HEK293 (cell line): ENCODE measurements around the gene LAMA4.

Experiments used
- CTCF ChIA-PET: fragments of 350-600 bp; formaldehyde crosslinking; extraction: SDS; loops from one replicate; lab custom pipeline; 2021; ENCODE audit warnings: antibody characterized with exemption; lab: Yijun Ruan, JAX
- POLR2A ChIA-PET: fragments of 300-600 bp; formaldehyde crosslinking; extraction: SDS; loops from one replicate; lab custom pipeline; 2020; ENCODE audit warnings: antibody characterized with exemption, inconsistent platforms; lab: Yijun Ruan, JAX
- H3K27ac ChIP-seq: fragments of 200-500 bp; sonication (Bioruptor generic); 2 replicates; pipeline ENCODE4 v1.5.1; 2014; ENCODE audit warnings: low read depth, low read length, control low read depth, inconsistent platforms; ENCODE audit errors: extremely low read depth
- H3K36me3 ChIP-seq, 2 experiments: fragments of 200-500 bp in 1 of 2; sonication (Bioruptor generic) in 1 of 2; 1 replicate in 1 of 2; 2 replicates in 1 of 2; pipeline ENCODE4 v1.5.1; 2014 to 2017; ENCODE audit warnings: inconsistent platforms in 2 of 2, low read length in 2 of 2; ENCODE audit not compliant: control insufficient read depth in 2 of 2, insufficient read depth in 1 of 2
- H3K4me1 ChIP-seq: fragments of 200-500 bp; sonication (Bioruptor generic); 2 replicates; pipeline ENCODE4 v1.5.1; 2014; ENCODE audit warnings: mild to moderate bottlenecking, low read length, inconsistent platforms; ENCODE audit not compliant: control insufficient read depth, insufficient read depth
- H3K4me3 ChIP-seq: 2 replicates; pipeline ENCODE4 v1.5.1; 2011; ENCODE audit warnings: low read depth, mild to moderate bottlenecking, control low read depth, low read length, moderate library complexity
- H3K9me3 ChIP-seq: fragments of 200-500 bp; sonication (Bioruptor generic); 2 replicates; pipeline ENCODE4 v1.5.1; 2014; ENCODE audit warnings: low read depth, low read length, inconsistent platforms; ENCODE audit not compliant: control insufficient read depth, insufficient read depth
- BCL11B ChIP-seq: fragments of 450-650 bp; formaldehyde crosslinking; IDR thresholded peaks from 2 replicates; pipeline ENCODE4 v1.5.1; 2016; ENCODE audit warnings: low read depth, missing biosample characterization, missing genetic modification characterization
- GFI1B ChIP-seq: fragments of 450-650 bp; formaldehyde crosslinking; IDR thresholded peaks from 2 replicates; pipeline ENCODE4 v1.5.1; 2016; ENCODE audit warnings: missing biosample characterization, missing genetic modification characterization
- KLF16 ChIP-seq: fragments of 450-650 bp; formaldehyde crosslinking; IDR thresholded peaks from 2 replicates; pipeline ENCODE4 v1.5.1; 2017; ENCODE audit warnings: missing biosample characterization, missing genetic modification characterization
- MYNN ChIP-seq: fragments of 450-650 bp; formaldehyde crosslinking; IDR thresholded peaks from 2 replicates; pipeline ENCODE4 v1.5.1; 2016; ENCODE audit warnings: missing biosample characterization, missing genetic modification characterization, borderline replicate concordance
- MZF1 ChIP-seq: fragments of 450-650 bp; formaldehyde crosslinking; IDR thresholded peaks from 2 replicates; pipeline ENCODE4 v1.5.1; 2017; ENCODE audit warnings: missing biosample characterization, missing genetic modification characterization, borderline replicate concordance
- SALL2 ChIP-seq: fragments of 450-650 bp; formaldehyde crosslinking; IDR thresholded peaks from 2 replicates; pipeline ENCODE4 v1.5.0; 2017; ENCODE audit warnings: missing biosample characterization, mild to moderate bottlenecking, missing genetic modification characterization, borderline replicate concordance
- ZBTB1 ChIP-seq: fragments of 450-650 bp; formaldehyde crosslinking; IDR thresholded peaks from 2 replicates; pipeline ENCODE4 v1.5.1; 2016; ENCODE audit warnings: missing biosample characterization, missing genetic modification characterization
- ZFHX2 ChIP-seq: fragments of 450-650 bp; formaldehyde crosslinking; conservative IDR thresholded peaks from 2 replicates; pipeline ENCODE4 v1.5.1; 2016; ENCODE audit warnings: missing biosample characterization, missing genetic modification characterization
- ZIC2 ChIP-seq: fragments of 450-650 bp; formaldehyde crosslinking; IDR thresholded peaks from 2 replicates; pipeline ENCODE4 v1.5.1; 2016; ENCODE audit warnings: missing biosample characterization, missing genetic modification characterization
- ZNF132 ChIP-seq: fragments of 450-650 bp; formaldehyde crosslinking; IDR thresholded peaks from 2 replicates; pipeline ENCODE4 v1.5.1; 2017; ENCODE audit warnings: missing biosample characterization, missing genetic modification characterization, borderline replicate concordance
- ZNF16 ChIP-seq: fragments of 450-650 bp; formaldehyde crosslinking; IDR thresholded peaks from 2 replicates; pipeline ENCODE4 v1.5.1; 2016; ENCODE audit warnings: low read depth, missing biosample characterization, missing genetic modification characterization
- ZNF175 ChIP-seq: fragments of 450-650 bp; formaldehyde crosslinking; IDR thresholded peaks from 2 replicates; pipeline ENCODE4 v1.5.1; 2016; ENCODE audit warnings: missing biosample characterization, missing genetic modification characterization
- ZNF239 ChIP-seq: fragments of 450-650 bp; formaldehyde crosslinking; IDR thresholded peaks from 2 replicates; pipeline ENCODE4 v1.5.1; 2016; ENCODE audit warnings: missing biosample characterization, missing genetic modification characterization
- ZNF292 ChIP-seq: fragments of 450-650 bp; formaldehyde crosslinking; IDR thresholded peaks from 2 replicates; pipeline ENCODE4 v1.5.1; 2016; ENCODE audit warnings: low read depth, missing biosample characterization, missing genetic modification characterization, borderline replicate concordance
- ZNF335 ChIP-seq: fragments of 450-650 bp; formaldehyde crosslinking; conservative IDR thresholded peaks from 2 replicates; pipeline ENCODE4 v1.5.1; 2016; ENCODE audit warnings: missing biosample characterization, missing genetic modification characterization
- ZNF350 ChIP-seq: fragments of 450-650 bp; formaldehyde crosslinking; IDR thresholded peaks from 2 replicates; pipeline ENCODE4 v1.5.0; 2017; ENCODE audit warnings: missing biosample characterization, mild to moderate bottlenecking, missing genetic modification characterization
- ZNF391 ChIP-seq: fragments of 450-650 bp; formaldehyde crosslinking; IDR thresholded peaks from 2 replicates; pipeline ENCODE4 v1.5.1; 2016; ENCODE audit warnings: low read depth, missing biosample characterization, missing genetic modification characterization, borderline replicate concordance
- ZNF514 ChIP-seq: fragments of 450-650 bp; formaldehyde crosslinking; IDR thresholded peaks from 2 replicates; pipeline ENCODE4 v1.5.1; 2016; ENCODE audit warnings: missing biosample characterization, missing genetic modification characterization
- ZNF529 ChIP-seq: fragments of 450-650 bp; formaldehyde crosslinking; IDR thresholded peaks from 2 replicates; pipeline ENCODE4 v1.5.1; 2017; ENCODE audit warnings: missing genetic modification characterization, missing biosample characterization; ENCODE audit not compliant: insufficient replicate concordance
- ZNF549 ChIP-seq: fragments of 450-650 bp; IDR thresholded peaks from 2 replicates; pipeline ENCODE4 v1.5.1; 2018; ENCODE audit warnings: missing biosample characterization, missing genetic modification characterization, mild to moderate bottlenecking, inconsistent platforms, moderate library complexity
- ZNF561 ChIP-seq: fragments of 450-650 bp; IDR thresholded peaks from 2 replicates; pipeline ENCODE4 v1.5.1; 2018; ENCODE audit warnings: missing biosample characterization, missing genetic modification characterization, borderline replicate concordance
- ZNF585B ChIP-seq: fragments of 450-650 bp; formaldehyde crosslinking; IDR thresholded peaks from 2 replicates; pipeline ENCODE4 v1.5.1; 2016; ENCODE audit warnings: missing biosample characterization, missing genetic modification characterization
- ZNF610 ChIP-seq: fragments of 450-650 bp; formaldehyde crosslinking; IDR thresholded peaks from 2 replicates; pipeline ENCODE4 v1.5.1; 2016; ENCODE audit warnings: missing biosample characterization, missing genetic modification characterization, borderline replicate concordance
- ZNF664 ChIP-seq: fragments of 450-650 bp; formaldehyde crosslinking; IDR thresholded peaks from 2 replicates; pipeline ENCODE4 v1.5.1; 2016; ENCODE audit warnings: missing biosample characterization, missing genetic modification characterization
- ZNF843 ChIP-seq: fragments of 450-650 bp; formaldehyde crosslinking; IDR thresholded peaks from 2 replicates; pipeline ENCODE4 v1.5.1; 2016; ENCODE audit warnings: missing biosample characterization, missing genetic modification characterization
- TF ChIP-seq, protein P1 (sequence below): fragments of 450-650 bp; IDR thresholded peaks from 2 replicates; pipeline ENCODE4 v1.5.1; 2018; ENCODE audit warnings: missing biosample characterization, mild to moderate bottlenecking, missing genetic modification characterization
- TF ChIP-seq, protein P2 (sequence below): fragments of 450-650 bp; formaldehyde crosslinking; IDR thresholded peaks from 2 replicates; pipeline ENCODE4 v1.5.1; 2016; ENCODE audit warnings: missing biosample characterization, missing genetic modification characterization
- TF ChIP-seq, protein P3 (sequence below): fragments of 450-650 bp; formaldehyde crosslinking; IDR thresholded peaks from 2 replicates; pipeline ENCODE4 v1.5.1; 2017; ENCODE audit warnings: missing biosample characterization, missing genetic modification characterization
- TF ChIP-seq, protein P4 (sequence below): fragments of 450-650 bp; formaldehyde crosslinking; IDR thresholded peaks from 2 replicates; pipeline ENCODE4 v1.5.1; 2017; ENCODE audit warnings: missing biosample characterization, missing genetic modification characterization

LAMA4 gene

DNA sequence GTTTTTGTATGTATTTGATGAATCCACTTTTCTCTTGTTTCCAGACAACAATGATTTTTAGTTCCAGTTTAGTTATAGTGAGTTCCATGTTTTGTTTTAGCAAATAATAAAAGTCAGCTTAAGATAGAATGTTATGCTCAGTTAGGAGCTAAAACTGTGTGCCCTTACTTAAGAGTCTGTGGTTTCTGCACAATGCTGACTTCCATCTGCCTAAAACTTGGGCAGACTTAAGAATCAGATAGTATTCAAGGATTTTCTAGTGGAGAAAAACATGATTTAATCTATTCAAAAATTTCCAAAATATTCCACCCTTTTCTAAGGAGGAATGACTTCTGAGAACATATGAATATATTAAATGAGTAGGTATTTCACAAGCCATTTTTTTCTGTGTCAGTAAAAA is 32.8 kb downstream of the LAMA4 start:
- CTCF ChIA-PET: interaction anchor here (0.6 to 2.6 kb wide), 4 partner anchors 11 to 1095 kb away, joined by 3 to 19 read pairs (median 4); no protein-coding TSS in a partner anchor
- POLR2A ChIA-PET: interaction anchor here (0.8 to 2.4 kb wide), 3 partner anchors 12 to 45 kb away, joined by 3 to 11 read pairs (median 8); partner anchors contain the start of gene LAMA4
- no peak for TF ChIP-seq MYNN (tag by site-specific recombination)
- no peak for TF ChIP-seq ZNF16 (tag by site-specific recombination)
- TF ChIP-seq ZNF239 (tag by site-specific recombination): no peak
- no peak for TF ChIP-seq SALL2 (tag by site-specific recombination)
- Histone ChIP-seq H3K27ac (no peak overlapping the region), H3K36me3 (no peaks in the 10 kb centered on the region), H3K4me1 (peaks cover 29% of the 10 kb centered on the region), H3K9me3 (no peaks in the 10 kb centered on the region), H3K4me3 (no peak overlapping the region)

DNA sequence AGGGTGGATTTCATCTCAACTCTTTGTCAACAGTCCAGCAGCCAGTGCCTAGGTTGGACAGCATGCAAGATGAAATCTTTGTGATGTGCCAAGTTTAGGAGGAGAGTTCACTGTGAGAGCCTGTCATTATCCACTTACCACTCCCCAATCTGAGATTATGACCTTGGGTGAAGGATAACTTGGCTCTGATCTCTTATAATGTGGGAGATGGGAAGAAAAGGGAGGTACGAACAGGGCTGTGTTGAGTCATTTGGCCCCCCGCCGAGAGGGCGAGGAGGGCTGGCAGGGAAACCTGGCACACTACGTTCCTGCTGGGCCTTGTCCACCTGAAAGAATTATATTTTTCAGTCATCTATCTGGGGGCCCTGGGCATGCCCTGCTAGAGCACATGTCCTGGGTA is 35.8 kb downstream of the LAMA4 start:
- Histone ChIP-seq H3K9me3 (no peaks in the 10 kb centered on the region), H3K4me1 (peaks cover 41% of the 10 kb centered on the region), H3K4me3 (no peak overlapping the region), H3K36me3 (no peaks in the 10 kb centered on the region), H3K27ac (peak overlapping the region; percentile 33; the same call in 1 of the 2 replicates)
- POLR2A ChIA-PET: interaction anchor here (3.8 kb wide), 1 partner anchor 13 kb away, joined by 22 read pairs; no protein-coding TSS in a partner anchor
- CTCF ChIA-PET: interaction anchor here (0.7 to 2.3 kb wide), 2 partner anchors 38 to 243 kb away, joined by 4 to 10 read pairs; no protein-coding TSS in a partner anchor
- TF ChIP-seq ZBTB1 (tag by site-specific recombination) (no peak), ZFHX2 (tag by site-specific recombination) (no peak), ZNF391 (tag by site-specific recombination) (no peak), KLF16 (tag by site-specific recombination) (peak; percentile 39; the same call in 1 of the 2 replicates), ZNF549 (tag by site-specific recombination) (no peak), ZNF585B (tag by site-specific recombination) (no peak), ZNF561 (tag by site-specific recombination) (no peak), GFI1B (tag by site-specific recombination) (peak; percentile 71; the same call in 1 of the 2 replicates), ZNF175 (tag by site-specific recombination) (no peak), ZNF610 (tag by site-specific recombination) (no peak), MZF1 (peak; percentile 65; the same call in 1 of the 2 replicates), ZNF292 (no peak), ZNF664 (tag by site-specific recombination) (no peak), ZNF335 (tag by site-specific recombination) (no peak), ZNF350 (tag by site-specific recombination) (no peak), BCL11B (tag by site-specific recombination) (no peak), ZNF514 (no peak), ZNF529 (no peak), ZIC2 (tag by site-specific recombination) (peak; percentile 84), ZNF843 (peak; percentile 46; the same call in 1 of the 2 replicates), SALL2 (tag by site-specific recombination) (no peak), ZNF132 (tag by site-specific recombination) (no peak)
- TF ChIP-seq, protein P1, sequence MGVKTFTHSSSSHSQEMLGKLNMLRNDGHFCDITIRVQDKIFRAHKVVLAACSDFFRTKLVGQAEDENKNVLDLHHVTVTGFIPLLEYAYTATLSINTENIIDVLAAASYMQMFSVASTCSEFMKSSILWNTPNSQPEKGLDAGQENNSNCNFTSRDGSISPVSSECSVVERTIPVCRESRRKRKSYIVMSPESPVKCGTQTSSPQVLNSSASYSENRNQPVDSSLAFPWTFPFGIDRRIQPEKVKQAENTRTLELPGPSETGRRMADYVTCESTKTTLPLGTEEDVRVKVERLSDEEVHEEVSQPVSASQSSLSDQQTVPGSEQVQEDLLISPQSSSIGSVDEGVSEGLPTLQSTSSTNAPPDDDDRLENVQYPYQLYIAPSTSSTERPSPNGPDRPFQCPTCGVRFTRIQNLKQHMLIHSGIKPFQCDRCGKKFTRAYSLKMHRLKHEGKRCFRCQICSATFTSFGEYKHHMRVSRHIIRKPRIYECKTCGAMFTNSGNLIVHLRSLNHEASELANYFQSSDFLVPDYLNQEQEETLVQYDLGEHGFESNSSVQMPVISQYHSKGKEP (tag by site-specific recombination): no peak
- TF ChIP-seq, protein P2, sequence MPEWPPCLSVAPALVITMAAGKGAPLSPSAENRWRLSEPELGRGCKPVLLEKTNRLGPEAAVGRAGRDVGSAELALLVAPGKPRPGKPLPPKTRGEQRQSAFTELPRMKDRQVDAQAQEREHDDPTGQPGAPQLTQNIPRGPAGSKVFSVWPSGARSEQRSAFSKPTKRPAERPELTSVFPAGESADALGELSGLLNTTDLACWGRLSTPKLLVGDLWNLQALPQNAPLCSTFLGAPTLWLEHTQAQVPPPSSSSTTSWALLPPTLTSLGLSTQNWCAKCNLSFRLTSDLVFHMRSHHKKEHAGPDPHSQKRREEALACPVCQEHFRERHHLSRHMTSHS (tag by site-specific recombination): no peak
- TF ChIP-seq, protein P3, sequence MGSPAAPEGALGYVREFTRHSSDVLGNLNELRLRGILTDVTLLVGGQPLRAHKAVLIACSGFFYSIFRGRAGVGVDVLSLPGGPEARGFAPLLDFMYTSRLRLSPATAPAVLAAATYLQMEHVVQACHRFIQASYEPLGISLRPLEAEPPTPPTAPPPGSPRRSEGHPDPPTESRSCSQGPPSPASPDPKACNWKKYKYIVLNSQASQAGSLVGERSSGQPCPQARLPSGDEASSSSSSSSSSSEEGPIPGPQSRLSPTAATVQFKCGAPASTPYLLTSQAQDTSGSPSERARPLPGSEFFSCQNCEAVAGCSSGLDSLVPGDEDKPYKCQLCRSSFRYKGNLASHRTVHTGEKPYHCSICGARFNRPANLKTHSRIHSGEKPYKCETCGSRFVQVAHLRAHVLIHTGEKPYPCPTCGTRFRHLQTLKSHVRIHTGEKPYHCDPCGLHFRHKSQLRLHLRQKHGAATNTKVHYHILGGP (tag by site-specific recombination): no peak
- TF ChIP-seq, protein P4, sequence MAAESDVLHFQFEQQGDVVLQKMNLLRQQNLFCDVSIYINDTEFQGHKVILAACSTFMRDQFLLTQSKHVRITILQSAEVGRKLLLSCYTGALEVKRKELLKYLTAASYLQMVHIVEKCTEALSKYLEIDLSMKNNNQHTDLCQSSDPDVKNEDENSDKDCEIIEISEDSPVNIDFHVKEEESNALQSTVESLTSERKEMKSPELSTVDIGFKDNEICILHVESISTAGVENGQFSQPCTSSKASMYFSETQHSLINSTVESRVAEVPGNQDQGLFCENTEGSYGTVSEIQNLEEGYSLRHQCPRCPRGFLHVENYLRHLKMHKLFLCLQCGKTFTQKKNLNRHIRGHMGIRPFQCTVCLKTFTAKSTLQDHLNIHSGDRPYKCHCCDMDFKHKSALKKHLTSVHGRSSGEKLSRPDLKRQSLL (tag by site-specific recombination): no peak
